ENCODE data around the gene CCR9.

DNA sequence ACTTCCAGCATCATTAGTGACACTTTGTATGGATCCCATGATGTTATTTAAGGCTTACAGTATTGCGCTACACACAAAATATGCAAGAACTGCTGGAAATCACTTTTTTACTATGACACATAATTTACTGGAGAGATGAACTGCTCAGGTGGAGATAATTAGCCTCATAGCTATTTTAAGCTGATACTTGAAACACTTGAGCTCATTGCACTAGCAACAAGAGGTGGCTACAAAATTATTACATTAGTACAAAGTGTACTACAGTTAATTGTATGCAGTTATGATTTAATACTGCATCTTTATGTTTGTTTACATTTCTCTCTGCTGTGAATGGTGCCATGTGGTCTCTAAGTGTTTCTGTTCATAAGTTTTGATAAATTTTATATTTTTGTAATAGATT lies 38.0 kb upstream of the CCR9 start:
- TF ChIP-seq EZH2 (IDR thresholded peaks at IDR 0.05; ENCODE audit: insufficient read depth, poor library complexity, severe bottlenecking) = no peak
- no peak for TF ChIP-seq EZH2phosphoT487 (IDR thresholded peaks at IDR 0.05; ENCODE audit: insufficient read depth, low read depth)

All from GM23248 (cell line).